HG03378 (cell line): ENCODE data around the gene ATP2B1.
"Not testable (repeated sequence)": the region's sequence is repeated elsewhere in the genome, so short reads cannot be mapped to it uniquely, and the experiment has no call there.

Experiments used
- ATAC-seq: cut with Tn5 transposase; IDR thresholded peaks from one replicate; pipeline ENCODE4 v1.9.1; 2021; ENCODE audit warnings: mild to moderate bottlenecking, moderate library complexity; ENCODE audit not compliant: unreplicated experiment

ATP2B1 gene

DNA sequence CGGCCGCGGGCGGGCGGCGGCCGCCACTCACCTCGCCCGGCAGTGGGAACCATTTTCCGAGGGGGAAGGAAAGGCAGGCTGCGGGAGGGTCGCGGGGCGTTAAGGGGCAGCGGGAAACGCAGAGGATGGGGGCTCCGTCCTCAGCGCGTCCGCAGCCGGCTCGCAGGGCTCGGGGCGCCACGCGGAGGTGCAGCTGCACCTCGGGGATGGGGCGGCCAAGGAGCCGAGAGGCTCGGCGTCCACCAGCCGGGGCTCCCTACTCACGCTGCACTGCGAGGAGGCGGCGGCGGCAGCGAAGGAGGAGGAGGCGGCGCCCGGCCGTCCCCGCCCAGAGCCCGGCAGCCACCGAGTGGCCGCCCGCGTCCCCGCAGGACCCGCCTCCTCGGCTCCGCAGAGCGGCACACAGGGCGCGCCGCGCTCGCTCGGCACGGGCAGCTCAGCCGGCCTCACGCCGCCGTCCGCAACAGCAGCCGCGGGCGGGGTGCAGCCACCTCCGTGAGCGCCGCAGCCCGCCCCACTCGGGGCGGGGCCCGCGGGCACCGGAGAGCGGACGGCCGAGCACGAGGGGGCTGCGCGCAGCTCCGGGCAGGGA lies at the start of gene ATP2B1:
TSS of gene ATP2B1 (minus strand) at position 274 of the 592 bp plus-strand sequence. CDS start 52,952 bp downstream, outside the sequence.
- ATAC-seq, result peak; percentile 39

DNA sequence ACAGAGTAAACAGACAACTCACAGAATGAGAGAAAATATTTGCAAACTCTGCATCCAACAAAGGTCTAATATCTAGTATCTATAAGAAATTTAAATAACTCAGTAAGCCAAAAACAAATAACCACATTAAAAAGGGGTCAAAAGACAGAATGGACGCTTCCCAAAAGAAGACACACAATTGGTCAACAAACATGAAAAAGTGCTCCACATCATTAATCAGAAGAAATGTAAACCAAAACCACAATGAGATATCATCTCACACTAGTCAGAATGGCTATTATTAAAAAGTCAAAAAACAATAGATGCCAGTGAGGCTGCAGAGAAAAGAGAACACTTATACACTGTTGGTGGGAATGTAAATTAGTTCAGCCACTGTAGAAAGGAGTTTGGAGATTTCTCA lies 49.3 kb upstream of the ATP2B1 start:
- ATAC-seq, result not testable (repeated sequence)

DNA sequence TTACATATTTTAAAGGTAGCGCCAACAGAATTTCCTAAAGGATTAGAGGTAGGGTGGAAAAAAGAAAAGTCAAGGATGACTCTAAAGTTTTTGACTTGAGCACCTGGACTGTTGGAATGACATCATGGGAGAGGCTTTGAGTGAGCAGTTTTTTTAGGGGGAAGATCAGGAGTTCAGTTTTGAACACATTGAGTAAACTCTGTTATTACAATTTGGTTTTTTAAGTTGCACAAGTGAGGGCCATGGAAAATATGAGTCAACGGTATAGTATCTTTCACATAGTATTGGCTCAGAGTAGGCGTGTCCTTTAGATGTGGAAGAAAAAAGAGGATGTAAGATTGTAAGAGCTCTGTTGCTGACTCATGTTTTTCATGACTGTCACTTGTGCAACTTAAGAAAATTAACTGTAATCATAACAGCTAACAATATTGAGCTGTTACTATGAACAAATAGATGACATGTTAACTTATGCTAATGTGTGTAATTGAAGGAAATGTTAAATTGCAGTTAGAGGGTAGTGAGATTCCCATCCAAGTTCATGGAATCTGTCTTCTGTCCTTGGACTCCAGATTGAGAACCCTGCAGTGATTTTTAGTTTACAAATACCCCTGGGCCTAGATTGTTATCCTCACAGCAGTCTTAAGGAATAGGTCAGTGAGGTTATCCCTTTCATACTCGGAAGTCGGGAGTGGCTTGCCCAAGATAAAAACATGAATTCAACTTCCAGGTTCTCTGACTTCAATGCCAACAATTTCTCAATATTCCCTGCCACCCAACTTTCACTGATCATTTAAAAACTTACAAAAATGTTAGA lies 48.2 kb upstream of the ATP2B1 start:
- ATAC-seq, result peak; percentile 97

DNA sequence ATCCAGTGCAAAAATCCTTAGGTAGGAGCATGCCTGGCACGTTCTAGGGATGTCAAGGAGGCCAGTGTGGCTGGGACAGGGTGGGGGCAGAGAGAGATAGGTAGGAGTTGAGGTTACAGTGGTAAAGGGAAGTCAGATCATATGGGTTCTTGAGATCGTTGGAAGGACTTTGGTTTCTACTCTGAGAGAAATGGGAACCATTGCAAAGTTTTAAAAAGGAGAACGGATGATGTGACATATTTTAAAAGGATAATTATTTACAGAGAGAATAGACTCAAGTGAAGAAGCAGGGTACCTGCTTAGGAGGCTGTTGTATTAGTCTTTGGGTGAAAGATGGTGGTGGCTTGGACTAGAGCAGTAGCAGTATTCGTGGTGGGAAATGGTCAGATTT lies 47.6 kb upstream of the ATP2B1 start:
- ATAC-seq, result peak; percentile 5

DNA sequence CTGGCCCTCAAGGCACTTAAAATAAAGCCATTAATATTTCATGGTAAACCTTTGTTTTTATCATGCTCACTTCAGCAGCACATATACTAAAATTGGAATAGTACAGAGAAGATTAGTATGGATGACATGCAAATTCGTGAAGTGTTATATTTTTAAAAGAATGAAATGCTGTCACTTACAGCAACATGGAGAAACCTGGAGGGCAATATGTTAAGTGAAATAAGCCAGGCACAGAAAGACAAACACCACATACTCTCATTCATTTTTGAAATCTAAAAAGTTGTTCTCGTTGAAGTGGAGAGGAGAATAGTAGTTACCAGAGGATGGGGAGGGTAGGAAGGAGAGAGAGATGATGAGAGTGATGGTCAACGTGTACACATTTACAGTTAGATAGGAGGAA lies 45.4 kb upstream of the ATP2B1 start:
- no peak for ATAC-seq

DNA sequence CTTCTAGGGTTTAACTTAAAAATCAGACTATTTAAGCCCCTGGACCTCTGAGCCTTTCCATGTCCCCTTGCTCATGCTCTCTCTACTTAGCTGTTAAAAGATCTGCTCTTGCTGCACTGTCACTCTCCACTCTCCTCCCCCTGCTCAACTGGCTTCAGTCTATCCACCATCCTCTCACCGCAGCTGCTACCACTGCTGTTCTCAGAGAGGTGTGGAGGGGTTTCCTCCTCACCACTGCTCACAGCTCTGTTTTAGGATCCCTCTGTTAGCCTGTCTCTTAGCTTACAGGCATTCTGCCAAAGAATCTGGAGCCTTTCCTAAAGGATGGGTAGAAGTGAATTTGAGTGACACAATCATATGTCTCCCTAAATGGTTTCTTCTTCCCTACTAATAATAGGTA lies 43.7 kb upstream of the ATP2B1 start:
- ATAC-seq, result no peak

DNA sequence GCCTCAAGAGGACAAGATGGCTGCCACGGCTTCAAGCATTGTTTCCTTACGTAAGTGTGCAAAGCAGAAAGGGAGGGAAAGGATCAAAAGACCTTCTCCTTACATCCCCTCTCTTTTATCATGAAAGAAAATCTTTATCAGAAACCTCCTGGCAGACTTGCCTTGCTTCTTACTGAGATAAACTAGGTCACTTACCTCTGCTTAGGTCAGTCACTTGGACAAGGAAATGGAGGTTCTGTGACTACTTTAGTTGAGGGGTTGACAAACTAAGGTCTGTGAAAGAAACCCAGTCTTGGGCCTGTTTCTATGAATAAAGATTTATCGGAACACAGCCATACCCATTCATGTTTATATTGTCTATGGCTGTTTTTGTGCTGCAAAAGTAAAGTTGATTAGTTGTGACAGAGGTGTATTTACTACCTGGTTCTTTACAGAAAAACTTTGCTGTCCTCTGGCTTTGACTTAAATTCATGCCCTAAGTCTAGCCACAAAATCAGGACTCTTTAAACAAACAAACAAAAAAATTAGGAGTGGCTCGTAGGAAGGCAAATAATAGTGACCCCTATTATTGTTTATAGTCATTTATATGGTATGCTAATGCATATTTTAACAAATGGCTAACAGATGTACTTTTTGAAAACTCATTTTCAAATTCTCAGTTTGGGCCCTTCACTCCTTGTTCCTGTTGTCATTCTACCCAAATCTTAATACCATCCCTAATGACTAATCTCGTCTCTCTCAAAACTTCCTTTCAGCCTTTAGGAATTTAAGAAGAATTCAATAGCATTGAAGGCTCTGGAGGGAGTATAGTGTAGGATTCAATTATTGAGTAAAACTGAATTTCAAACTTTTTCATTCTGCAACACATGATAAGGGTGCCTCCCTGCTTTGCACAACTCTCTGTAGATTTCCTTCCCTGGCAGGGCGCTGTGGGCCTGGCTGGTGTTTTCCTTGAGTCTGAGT lies 42.0 kb upstream of the ATP2B1 start:
- no peak for ATAC-seq

DNA sequence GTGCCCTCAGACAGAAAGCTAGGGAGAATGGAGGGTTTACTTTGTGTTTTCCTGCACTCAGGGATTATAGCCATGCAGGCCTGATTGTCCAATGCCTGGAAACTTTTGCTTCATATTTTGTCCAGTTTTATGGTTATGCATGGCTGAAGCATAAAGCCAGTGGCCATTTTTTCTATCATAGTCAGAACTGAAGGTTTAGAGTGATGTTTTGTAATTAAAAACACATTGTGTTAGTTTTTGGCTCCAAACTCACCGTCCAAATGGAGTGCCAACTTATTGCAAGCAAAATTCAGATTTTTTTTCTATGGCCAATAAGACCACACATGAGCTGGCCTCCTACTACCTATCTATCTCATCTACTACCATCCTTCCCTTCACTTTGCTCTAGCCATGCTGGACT lies 40.2 kb upstream of the ATP2B1 start:
- ATAC-seq, result no peak

DNA sequence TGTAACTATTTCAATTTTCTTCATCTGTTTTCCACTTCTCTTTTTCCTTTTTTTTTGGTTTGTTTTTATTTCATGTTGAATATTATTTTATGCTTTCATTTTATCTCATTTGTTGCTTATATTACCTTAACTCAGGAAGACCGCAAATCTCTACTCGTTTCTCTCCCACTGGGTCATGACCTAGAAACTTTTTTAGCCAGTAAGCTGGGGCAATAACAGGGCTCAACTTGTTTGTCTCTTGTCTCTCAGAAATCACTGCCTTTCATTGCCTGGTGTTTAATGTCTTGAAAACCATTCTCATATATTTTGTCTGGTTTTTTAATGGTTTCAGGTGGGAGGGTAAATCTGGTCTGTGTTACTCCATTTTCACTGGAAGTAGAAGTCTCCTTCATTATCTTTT lies 36.6 kb upstream of the ATP2B1 start:
- ATAC-seq, result no peak

DNA sequence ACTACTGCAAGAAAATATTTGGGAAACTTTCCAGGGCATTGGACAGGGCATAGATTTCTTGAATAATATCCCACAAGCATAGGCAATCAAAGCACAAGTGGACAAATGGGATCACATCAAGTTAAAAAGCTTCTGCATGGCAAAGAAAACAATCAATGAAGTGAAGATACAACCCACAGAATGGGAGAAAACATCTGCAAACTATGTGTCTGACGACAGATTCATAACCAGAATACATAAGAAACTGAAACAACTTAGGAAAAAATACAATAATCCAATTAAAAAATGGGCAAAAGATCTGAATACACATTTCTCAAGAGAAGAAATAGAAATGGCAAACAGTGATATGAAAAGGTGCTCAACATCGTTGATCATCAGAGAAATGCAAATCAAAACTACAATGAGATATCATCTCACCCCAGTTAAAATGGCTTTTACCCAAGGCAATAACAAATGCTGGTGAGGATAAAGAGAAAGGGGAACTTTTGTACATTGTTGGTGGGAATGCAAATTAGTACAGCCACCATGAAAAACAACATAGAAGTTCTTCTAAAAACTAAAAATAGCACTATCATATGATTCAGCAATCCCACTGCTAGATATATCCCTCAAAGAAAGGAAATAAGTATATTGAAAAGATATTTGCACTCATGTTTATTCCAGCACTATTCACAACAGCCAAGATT lies 33.8 kb upstream of the ATP2B1 start:
- no peak for ATAC-seq

DNA sequence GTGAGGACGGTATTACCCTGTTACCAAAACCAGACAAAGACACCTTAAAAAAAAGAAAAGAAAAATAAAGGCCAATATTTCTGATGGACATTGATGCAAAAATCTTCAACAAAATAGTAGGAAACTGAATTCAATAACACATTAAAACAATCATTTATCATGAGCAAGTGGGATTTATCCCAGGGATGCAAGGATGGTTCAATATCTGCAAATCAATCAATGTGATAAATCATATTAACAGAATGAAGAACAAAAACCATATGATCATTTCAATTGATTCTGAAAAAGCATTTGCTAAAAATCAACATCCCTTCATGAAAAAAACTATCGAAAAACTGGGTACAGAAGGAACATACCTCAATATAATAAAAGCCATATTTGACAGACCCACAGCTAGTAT lies 32.3 kb upstream of the ATP2B1 start:
- no peak for ATAC-seq

DNA sequence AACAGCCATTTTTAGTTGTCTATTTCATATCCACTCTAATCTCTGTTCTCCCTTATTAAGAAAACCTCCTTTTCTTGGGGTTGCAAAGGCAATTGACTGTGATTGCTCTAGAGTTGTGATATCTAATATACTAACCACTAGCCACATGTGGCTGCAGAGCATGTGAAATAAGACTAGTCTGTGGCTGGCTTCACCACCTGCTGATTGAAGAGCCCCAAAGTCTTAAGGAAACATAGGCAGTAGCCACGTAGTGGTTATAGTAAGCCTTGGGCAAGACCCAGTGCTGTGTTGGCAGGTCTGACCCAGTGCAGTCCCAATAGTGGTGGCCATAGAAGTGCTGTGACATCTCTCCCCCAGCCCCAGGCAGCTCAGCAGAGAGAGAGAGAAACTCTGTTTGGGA lies 28.4 kb upstream of the ATP2B1 start:
- ATAC-seq, result no peak

DNA sequence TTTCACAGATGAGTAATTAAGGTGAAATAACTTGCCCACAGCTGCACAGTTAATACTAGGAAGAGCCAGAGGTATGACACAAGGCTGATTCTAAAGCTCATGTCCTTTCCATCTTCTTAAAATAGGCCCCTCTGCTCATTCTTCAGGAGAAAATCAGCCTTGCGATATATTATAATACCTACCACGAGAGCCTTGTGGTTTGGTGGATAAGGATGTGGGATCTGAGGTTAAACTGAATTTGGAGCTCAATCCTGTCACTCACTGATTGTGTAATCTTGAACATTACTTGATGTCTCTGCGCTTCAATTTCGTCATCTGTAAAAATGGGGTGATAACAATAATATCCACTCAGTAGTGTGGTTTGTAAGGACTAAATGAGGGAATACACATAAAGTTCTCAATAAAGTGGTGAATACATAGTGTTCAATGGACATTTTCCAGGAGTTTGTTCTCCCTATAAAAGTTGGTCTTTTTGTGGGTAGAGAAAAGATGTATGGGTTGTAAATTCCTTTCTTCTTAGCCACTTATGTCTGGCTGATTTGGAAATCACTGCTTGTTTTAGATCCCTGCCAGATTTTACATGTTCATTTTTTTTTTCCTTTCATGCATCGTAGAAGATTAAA lies 25.1 kb upstream of the ATP2B1 start:
- ATAC-seq, result no peak

DNA sequence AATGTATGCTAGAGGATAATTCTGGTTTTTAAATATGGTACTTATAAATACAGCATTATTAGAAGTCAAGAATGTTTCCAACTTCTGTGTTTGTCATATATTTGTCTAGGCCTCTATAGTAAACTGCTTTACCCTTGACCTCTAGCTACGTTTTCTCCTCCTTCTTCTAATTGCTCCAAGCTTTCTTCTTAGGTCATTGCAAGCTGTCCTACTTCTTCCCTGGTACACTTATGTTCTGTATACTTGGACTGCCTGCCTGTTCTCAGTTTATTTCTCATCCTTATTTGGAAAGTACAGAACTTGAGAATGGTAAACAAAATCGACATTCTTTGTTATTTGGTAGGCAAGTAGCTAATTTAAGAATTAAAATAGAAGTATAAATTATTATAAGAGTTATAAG lies 23.9 kb upstream of the ATP2B1 start:
- no peak for ATAC-seq

DNA sequence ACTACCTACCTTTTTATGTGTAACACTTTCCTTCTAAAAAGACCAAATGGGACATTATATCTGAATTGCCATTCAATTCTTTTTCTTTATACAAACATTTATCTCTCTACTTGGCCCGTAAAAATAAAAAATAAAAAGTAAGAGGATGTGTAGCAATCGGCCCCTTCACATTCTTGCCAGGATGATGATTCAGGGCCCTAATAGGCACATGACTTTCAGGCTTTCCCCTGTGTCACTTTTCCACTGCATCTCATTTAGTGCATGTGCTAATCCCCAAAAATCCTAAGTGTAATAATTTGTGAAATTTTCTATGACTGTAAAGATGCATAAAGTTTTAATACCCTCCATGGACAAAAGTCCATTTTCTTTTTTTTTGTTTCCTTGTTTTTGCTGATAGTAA lies 23.0 kb upstream of the ATP2B1 start:
- ATAC-seq, result no peak

DNA sequence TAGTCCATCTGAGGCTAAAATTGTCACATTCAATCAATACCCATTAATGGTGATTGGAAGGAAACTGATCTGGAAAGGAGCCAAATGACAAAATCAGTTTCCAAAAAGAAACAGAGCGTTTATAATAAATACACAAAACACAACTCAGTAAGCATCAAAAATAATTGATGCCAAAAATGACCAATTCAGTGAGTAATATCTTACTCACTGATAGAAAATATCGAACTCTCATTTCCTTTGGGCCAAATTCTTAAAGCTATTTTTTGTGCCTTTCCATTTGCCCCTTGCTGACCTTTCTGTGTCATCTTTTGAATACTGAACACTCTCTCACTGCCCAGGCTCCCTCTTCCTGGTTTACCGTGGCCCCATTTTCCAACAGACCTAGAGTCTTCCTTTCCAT lies 22.5 kb upstream of the ATP2B1 start:
- no peak for ATAC-seq

DNA sequence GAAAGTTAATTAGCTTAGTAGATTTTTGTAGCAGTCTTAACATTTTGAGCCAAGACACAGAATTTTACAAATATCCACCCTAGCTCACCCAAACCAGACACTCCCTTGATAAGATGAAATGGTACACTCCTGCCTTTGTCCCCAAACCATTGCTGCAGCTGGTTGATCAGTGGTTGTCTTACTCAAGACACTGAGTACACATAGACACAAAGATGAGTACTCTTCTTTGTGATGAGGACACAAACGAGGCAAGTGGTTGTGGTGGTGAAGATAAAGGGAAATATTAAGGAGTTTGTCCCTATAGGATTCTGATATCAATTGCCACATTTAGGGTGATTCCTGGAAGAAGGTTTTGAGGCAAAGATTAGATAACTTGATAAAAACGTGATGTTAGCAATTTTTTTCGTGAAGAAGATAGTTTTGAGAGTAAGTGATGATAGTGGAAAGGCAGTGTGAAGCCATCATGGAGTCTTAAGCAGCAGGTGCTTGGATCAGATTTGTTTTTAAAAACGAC lies 21.4 kb upstream of the ATP2B1 start:
- no peak for ATAC-seq

DNA sequence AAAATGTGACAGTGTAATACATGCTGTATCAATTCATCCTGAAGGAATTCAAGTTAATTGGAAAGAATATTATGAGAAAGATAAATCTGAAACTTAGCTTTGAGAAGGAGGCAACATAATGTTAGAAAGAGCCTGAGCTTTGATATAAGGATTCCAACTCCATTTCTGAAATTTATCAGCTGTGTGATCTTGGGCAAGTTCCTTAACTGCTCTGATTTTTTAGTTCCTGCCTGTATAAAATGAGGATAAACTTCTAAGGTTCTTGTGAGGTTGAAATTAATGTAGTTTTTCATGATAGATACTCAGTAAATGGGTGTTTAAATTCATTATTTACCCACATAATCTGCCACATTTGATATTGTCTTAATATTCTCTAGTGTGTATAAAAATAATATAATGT lies 14.6 kb upstream of the ATP2B1 start:
- no peak for ATAC-seq

DNA sequence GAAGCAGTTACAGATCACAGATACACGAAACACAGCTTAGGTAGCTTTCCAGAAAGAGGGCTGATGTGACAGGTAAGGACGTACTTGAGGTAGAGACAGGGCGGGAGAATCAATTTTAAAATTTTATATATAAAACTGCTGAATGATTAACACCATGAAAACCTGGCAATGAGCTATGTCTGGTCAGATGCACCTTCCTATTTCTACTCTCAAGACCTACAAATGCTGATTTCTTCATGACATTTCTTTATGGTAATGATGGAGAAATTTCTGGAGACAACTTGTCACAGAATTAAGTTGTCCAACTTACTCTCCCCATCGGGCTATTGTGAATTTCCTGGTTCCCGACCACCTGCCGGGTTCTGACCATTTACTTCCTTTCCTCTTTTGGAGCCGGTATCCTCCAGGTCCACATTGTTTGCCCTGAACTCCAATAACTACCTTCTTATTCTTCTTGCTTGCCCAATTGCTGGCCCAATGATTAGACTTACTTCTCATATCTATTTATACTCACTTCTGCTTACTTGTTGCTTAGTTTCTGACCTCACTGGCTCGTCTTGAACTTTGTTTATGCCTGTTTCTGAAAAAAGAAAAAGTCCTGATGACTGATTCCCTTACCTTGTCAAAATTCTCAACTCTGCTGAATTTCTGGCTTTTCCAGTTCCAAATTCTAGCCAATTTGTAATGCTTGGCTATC lies 12.8 kb upstream of the ATP2B1 start:
- ATAC-seq, result peak; percentile 97
